H1 (cell line): ENCODE results near the gene CCDC93. TPM values are rescaled to one million over a fixed set of nuclear protein-coding genes. Genes with fewer than 3 reads are reported as not detected.

Experiments used
- CHD1 ChIP-seq: IDR thresholded peaks from 2 replicates; pipeline ENCODE4 v1.6.1; 2012; ENCODE audit warnings: low read depth, low read length, improper control_type of control experiment
- CHD7 ChIP-seq: fragments of 300-600 bp; sonication (generic); IDR thresholded peaks from 2 replicates; pipeline ENCODE4 v1.7.1; 2012; ENCODE audit warnings: low read length, moderate library complexity, mild to moderate bottlenecking, inconsistent platforms; ENCODE audit not compliant: insufficient replicate concordance
- CTCF ChIP-seq, 3 experiments: IDR thresholded peaks; 1 replicate in 2 of 3; 2 replicates in 1 of 3; pipeline versions ENCODE4 v1.5.1 to v1.6.1; 2011; ENCODE audit warnings: low read length in 3 of 3, mild to moderate bottlenecking in 3 of 3, inconsistent platforms in 2 of 3, low read depth in 1 of 3, moderate library complexity in 1 of 3; ENCODE audit not compliant: insufficient read depth in 1 of 3; ENCODE audit errors: control extremely low read depth in 1 of 3
- HDAC6 ChIP-seq: IDR thresholded peaks from one replicate; pipeline ENCODE4 v1.7.1; 2012; ENCODE audit warnings: low read depth, mild to moderate bottlenecking, inconsistent platforms, low read length, moderate library complexity
- RAD21 ChIP-seq, 2 experiments: IDR thresholded peaks in 1 of 2; conservative IDR thresholded peaks in 1 of 2; 2 replicates each; pipeline ENCODE4 v1.6.1; 2011; ENCODE audit warnings: low read depth in 2 of 2, low read length in 2 of 2, improper control_type of control experiment in 1 of 2, inconsistent platforms in 1 of 2, mild to moderate bottlenecking in 1 of 2, moderate library complexity in 1 of 2
- SP1 ChIP-seq: IDR thresholded peaks from 2 replicates; pipeline ENCODE4 v1.6.1; 2011; ENCODE audit warnings: low read depth, low read length
- TBP ChIP-seq: IDR thresholded peaks from 2 replicates; pipeline ENCODE4 v1.6.1; 2011; ENCODE audit warnings: low read depth, low read length, improper control_type of control experiment
- ZNF274 ChIP-seq: IDR thresholded peaks from 2 replicates; pipeline ENCODE4 v1.7.0; 2012; ENCODE audit warnings: low read length, borderline replicate concordance; ENCODE audit errors: extremely low read depth
- polyA plus RNA-seq, 7 experiments: library from polyadenylated mRNA; depleted of rRNA in 3 of 7; stranded (reverse) in 5 of 7; unstranded in 2 of 7; fragments of >200 nt in 5 of 7; fragments of 200-250 nt in 2 of 7; gene quantifications; 1 replicate in 5 of 7; 2 replicates in 1 of 7; 4 replicates in 1 of 7; pipeline versions ENCODE4 v1.2.1 to v1.2.3, GENCODE V29; 2011 to 2013; ENCODE audit warnings: missing spikeins in 2 of 7, mixed read lengths in 2 of 7
- total RNA-seq: library from RNA; stranded (reverse); fragmentation: NEBNext Ultra II Directional; extraction: Animal tissue kit (Norgen Biotek cat#: 25700); gene quantifications from 2 replicates; pipeline ENCODE4 v1.2.1, GENCODE V29; 2021

CCDC93 gene
- total and polyA plus RNA-seq, 2 of the 8 experiments (the other 6 are each of a cell fraction or from before 2014, with no cell fraction given) = 5.5 to 18.0 TPM

- TF ChIP-seq CHD7 (no peak), SP1 (no peak), TBP (no peak), HDAC6 (no peak), RAD21 (IDR thresholded peaks at IDR 0.05 in 1 of 2, conservative IDR thresholded peaks at IDR 0.05 in 1 of 2; ENCODE audit: low read depth in 2 of 2, low read length in 2 of 2) (no peak), CTCF (IDR thresholded peaks at IDR 0.05; ENCODE audit: control extremely low read depth in 1 of 3, insufficient read depth in 1 of 3, low read depth in 1 of 3, low read length in 3 of 3) (no peak), ZNF274 (no peak), CHD1 (no peak)
These were observed 41.8 kb upstream of the CCDC93 start (continued) for GRCh38 chr2:118055512-118056164.
